Measurements from ENCODE around the gene MSL3B.

MSL3B gene

DNA sequence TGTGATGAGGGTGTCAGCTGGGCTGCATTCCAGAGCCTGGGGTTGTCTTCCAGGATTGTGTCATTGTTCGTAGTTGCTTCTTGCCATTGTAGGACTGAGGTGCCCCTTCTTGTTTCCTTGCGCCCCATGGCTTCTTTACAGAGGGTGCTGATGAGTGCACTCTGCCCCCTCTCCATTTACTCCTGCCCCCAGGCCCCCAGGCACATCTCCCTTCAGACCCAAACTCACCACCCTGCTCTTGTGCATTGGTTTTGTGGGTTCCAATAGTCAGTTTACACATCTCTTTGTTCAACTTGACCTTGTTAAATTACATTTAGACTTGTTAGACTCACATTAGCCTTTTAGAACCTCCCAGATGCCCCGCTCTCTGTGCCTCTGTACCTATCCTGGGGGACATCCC, 47.0 kb downstream of the MSL3B start:
- intact Hi-C loops (cut with micrococcal nuclease), result no loop called here
- Mint-ChIP-seq H3K36me3 (no peaks in the 10 kb centered on the region), H3K27me3 (peaks cover 3 to 9% of the 10 kb centered on the region in 2 donors), H3K9me3 (no peaks in the 10 kb centered on the region), H3K4me1 (no peaks in the 10 kb centered on the region), H3K4me3 (no peak overlapping the region), H3K27ac (no peak overlapping the region)
- Histone ChIP-seq H3K4me3 (ENCODE audit: low read length in 2 of 2) (no peak overlapping the region), H3K27me3 (ENCODE audit: insufficient read depth, low read length) (no peaks in the 10 kb centered on the region), H3K9me3 (ENCODE audit: control insufficient read depth in 1 of 2, low read length in 2 of 2) (no peaks in the 10 kb centered on the region), H3K27ac (ENCODE audit: low read depth, low read length) (no peak overlapping the region), H3K4me1 (ENCODE audit: insufficient read depth, low read length) (no peaks in the 10 kb centered on the region), H3K36me3 (ENCODE audit: insufficient read depth, low read length) (no peaks in the 10 kb centered on the region)
- CTCF ChIA-PET (ENCODE audit: partially characterized antibody), result no interaction called here
- no peak for DNase-seq
- POLR2A ChIA-PET (ENCODE audit: partially characterized antibody), result no interaction called here

DNA sequence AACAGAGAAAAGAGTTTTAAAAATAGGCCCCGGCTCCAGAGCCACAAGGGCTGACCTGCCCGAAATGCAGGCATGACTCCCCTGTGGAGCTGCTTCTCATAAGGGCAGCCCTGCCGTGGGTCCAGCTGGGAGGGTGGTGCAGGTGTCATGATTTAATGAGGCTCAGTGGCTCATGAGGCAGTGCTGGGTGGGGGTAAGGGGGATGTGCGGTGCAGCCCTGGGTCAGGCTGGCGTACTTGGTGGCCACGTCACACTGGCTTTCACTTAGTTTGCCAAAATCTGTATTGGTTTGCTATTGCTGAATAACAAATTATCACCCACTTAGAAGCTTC, 47.4 kb downstream of the MSL3B start:
- H3K9me3 Mint-ChIP-seq, result no peaks in the 10 kb centered on the region
- ChIA-PET CTCF (ENCODE audit: partially characterized antibody) (no interaction called here), POLR2A (ENCODE audit: partially characterized antibody) (no interaction called here)
- H3K36me3 Mint-ChIP-seq, result no peaks in the 10 kb centered on the region
- Histone ChIP-seq H3K9me3 (ENCODE audit: control insufficient read depth in 1 of 2, low read length in 2 of 2) (no peaks in the 10 kb centered on the region), H3K4me1 (ENCODE audit: insufficient read depth, low read length) (no peaks in the 10 kb centered on the region), H3K27ac (ENCODE audit: low read depth, low read length) (no peak overlapping the region), H3K27me3 (ENCODE audit: insufficient read depth, low read length) (no peaks in the 10 kb centered on the region), H3K4me3 (ENCODE audit: low read length in 2 of 2) (no peak overlapping the region), H3K36me3 (ENCODE audit: insufficient read depth, low read length) (no peaks in the 10 kb centered on the region)
- H3K4me3 Mint-ChIP-seq, result no peak overlapping the region
- no peaks in the 10 kb centered on the region for H3K4me1 Mint-ChIP-seq
- peaks cover 1 to 9% of the 10 kb centered on the region in 2 donors for H3K27me3 Mint-ChIP-seq
- intact Hi-C loops (cut with micrococcal nuclease), result no loop called here
- no peak overlapping the region for H3K27ac Mint-ChIP-seq
- DNase-seq, result no peak

DNA sequence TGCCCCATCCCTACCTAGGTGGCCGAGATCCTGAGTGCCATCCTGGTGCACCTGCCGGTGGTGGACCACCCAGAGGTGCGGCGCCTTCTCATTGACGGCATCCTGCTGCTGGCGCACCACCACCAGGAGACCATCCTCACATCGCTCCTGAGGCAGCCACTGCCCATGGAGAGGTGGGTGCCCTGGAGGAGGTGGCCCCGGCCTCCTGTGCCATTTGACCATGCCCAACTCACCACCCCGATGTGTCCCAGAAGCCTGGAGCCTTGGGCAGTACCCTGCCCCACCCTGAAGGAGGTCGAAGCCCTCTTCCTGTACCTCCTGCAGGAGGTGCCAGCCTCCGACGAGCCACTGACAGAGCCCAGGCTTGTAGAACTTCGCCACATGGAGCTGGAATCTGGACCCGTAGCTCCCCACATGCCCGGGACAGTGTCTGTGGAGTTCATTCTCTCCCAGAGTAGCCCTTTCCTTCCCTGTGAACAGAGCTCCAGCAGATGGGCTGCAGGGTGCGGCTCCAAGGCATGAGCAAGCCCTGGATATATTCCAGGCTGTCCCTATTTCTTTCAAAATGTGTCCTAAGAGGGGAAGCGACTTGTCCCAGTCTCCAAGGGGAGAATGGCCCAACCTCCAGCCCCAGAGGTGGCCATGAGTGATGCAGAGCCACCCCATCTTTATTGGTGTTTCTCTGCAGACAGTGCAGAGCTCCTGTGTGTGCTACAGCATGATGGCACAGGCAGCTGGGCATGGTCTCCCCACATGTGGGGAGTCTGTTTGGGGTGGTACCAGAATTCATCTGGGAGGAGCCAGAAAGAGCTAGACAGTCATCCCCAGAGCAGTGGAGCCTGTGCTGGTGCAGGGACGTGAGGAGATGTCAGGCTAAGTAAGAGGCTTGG, 48.1 kb downstream of the MSL3B start:
- ChIA-PET CTCF (ENCODE audit: partially characterized antibody) (no interaction called here), POLR2A (ENCODE audit: partially characterized antibody) (no interaction called here)
- Histone ChIP-seq H3K27me3 (ENCODE audit: insufficient read depth, low read length) (no peaks in the 10 kb centered on the region), H3K4me3 (ENCODE audit: low read length in 2 of 2) (no peak overlapping the region), H3K4me1 (ENCODE audit: insufficient read depth, low read length) (no peaks in the 10 kb centered on the region), H3K9me3 (ENCODE audit: control insufficient read depth in 1 of 2, low read length in 2 of 2) (no peaks in the 10 kb centered on the region), H3K27ac (ENCODE audit: low read depth, low read length) (no peak overlapping the region), H3K36me3 (ENCODE audit: insufficient read depth, low read length) (no peaks in the 10 kb centered on the region)
- no peak overlapping the region for H3K27ac Mint-ChIP-seq
- no peaks in the 10 kb centered on the region for H3K36me3 Mint-ChIP-seq
- intact Hi-C loops (cut with micrococcal nuclease), result no loop called here
- H3K9me3 Mint-ChIP-seq, result no peaks in the 10 kb centered on the region
- H3K4me1 Mint-ChIP-seq, result no peaks in the 10 kb centered on the region
- no peak overlapping the region for H3K4me3 Mint-ChIP-seq
- peaks cover 1 to 9% of the 10 kb centered on the region in 2 donors for H3K27me3 Mint-ChIP-seq
- no peak for DNase-seq

DNA sequence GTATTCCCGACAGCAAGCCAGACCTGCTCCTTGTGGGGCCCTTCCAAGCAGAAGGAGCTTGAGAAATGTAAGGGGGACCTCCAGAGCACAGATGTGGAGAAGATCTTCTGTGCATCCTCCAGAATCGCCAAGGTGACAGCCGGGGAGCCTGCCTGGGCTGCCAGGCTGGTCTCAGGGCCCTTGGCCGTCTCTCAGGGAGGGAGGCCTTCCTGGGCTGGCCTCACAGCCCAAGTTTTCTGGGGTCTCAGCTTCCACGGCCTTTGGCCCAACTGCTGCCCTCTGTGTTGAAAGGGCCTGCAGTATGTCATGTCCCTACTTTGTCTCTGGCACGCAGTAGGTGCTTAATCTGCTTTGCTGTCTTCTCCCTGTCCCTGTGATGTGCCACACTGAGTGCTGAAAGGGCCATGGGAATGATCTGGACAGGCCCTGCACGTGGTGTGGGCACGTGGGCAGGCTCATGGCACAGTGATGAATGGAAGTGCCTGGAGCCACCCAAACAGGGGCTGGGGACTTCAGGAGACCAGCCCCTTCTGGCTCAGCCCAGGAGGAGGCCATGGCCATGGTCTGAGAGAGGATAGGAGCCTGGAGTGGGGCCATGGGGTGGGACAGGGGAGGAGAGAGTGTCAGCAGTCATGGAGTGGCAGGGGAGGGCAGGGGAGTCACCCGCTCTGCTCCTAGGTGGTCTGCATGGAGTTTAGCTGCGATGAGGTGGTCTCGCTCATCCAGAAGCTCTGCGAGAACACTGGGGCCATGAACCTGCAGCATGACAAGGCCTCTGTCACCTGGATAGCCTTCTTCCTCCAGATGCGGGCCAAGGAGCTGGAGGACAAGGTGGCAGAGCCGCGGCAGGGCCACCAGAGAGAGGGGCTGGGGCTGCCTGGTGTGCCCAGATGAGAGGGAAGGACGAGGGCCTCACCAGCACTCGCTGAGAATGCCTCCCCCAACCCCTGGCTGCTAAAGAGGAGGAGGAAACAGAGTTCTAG, 49.3 kb downstream of the MSL3B start:
- DNase-seq, result no peak
- intact Hi-C loops (cut with micrococcal nuclease), result no loop called here
- Mint-ChIP-seq H3K4me1 (no peaks in the 10 kb centered on the region), H3K4me3 (no peak overlapping the region), H3K27ac (no peak overlapping the region), H3K9me3 (no peaks in the 10 kb centered on the region), H3K27me3 (peaks cover 1 to 11% of the 10 kb centered on the region in 2 donors), H3K36me3 (no peaks in the 10 kb centered on the region)
- POLR2A ChIA-PET (ENCODE audit: partially characterized antibody), result no interaction called here
- Histone ChIP-seq H3K9me3 (ENCODE audit: control insufficient read depth in 1 of 2, low read length in 2 of 2) (no peaks in the 10 kb centered on the region), H3K4me1 (ENCODE audit: insufficient read depth, low read length) (no peaks in the 10 kb centered on the region), H3K27ac (ENCODE audit: low read depth, low read length) (no peak overlapping the region), H3K27me3 (ENCODE audit: insufficient read depth, low read length) (no peaks in the 10 kb centered on the region), H3K4me3 (ENCODE audit: low read length in 2 of 2) (no peak overlapping the region), H3K36me3 (ENCODE audit: insufficient read depth, low read length) (no peaks in the 10 kb centered on the region)
- CTCF ChIA-PET (ENCODE audit: partially characterized antibody), result no interaction called here

DNA sequence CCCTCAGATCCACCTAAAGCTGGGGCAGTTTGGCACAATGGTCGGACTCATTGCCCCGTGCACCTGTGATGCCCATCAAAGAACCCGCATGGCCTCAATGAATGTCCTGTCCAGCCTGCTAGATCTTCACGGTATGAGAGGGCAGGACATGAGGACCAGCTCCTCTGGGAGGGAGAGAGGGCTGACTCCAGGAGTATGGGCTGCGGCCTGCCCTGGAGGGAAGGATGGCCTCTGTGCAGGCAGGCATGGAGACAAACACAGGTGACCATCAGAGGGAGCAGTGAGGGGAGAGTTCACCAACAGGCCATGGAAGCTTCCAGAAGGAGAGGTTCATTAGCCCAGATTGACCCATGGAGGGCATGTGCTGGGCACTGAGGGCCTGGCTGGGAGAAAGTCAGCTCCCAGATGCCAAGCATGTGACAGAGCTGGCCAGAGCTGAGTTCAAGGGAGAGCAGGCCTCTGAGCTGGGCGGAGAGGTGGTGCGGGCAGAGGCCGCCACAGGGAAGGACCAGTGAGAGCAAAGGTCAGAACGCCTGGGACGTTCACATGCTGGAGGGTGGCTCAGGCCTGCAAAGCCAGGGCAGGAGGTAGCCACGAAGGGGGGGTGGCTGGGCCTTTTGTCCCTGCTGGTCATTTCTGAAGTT, 50.1 kb downstream of the MSL3B start:
- ChIA-PET CTCF (ENCODE audit: partially characterized antibody) (no interaction called here), POLR2A (ENCODE audit: partially characterized antibody) (no interaction called here)
- H3K4me3 ChIP-seq (ENCODE audit: low read length in 2 of 2), result no peak overlapping the region
- H3K27ac ChIP-seq (ENCODE audit: low read depth, low read length), result no peak overlapping the region
- no peaks in the 10 kb centered on the region for H3K9me3 ChIP-seq (ENCODE audit: control insufficient read depth in 1 of 2, low read length in 2 of 2)
- Mint-ChIP-seq H3K4me3 (no peak overlapping the region), H3K9me3 (no peaks in the 10 kb centered on the region), H3K4me1 (no peaks in the 10 kb centered on the region), H3K27me3 (peaks cover 0 to 11% of the 10 kb centered on the region in 2 donors), H3K27ac (peak overlapping the region in 1 of 7 donors; percentile 57), H3K36me3 (no peaks in the 10 kb centered on the region)
- no peaks in the 10 kb centered on the region for H3K4me1 ChIP-seq (ENCODE audit: insufficient read depth, low read length)
- no peaks in the 10 kb centered on the region for H3K36me3 ChIP-seq (ENCODE audit: insufficient read depth, low read length)
- DNase-seq, result no peak
- intact Hi-C loops (cut with micrococcal nuclease), result no loop called here
- no peaks in the 10 kb centered on the region for H3K27me3 ChIP-seq (ENCODE audit: insufficient read depth, low read length)

DNA sequence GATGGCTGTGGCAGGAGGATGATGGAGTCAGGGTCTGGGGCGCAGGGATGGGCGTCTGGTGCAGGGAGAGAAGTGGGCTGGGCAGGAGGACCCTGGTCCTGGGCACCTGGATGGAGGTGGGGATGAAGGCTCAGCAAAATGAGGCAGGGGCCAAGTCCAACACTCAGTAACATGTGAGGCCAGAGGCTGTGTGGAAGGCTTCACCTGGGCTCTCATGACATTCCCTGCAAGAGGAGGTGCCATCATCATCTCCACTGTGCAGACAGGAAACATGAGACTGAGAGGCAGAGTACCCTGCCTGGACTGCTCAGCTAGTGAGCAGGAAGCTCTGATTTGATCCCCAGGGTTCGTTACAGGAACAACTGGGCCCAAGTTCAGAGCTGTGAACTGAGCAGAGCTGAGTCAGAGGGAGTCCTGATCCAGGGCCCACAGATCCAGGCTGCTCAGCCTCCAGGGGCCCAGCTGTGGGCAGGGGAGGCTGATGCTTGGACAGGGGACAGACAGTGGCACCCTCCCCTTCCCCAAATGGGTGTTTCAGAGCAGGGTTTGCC, 50.8 kb downstream of the MSL3B start:
- Mint-ChIP-seq H3K27me3 (peaks cover 0 to 11% of the 10 kb centered on the region in 2 donors), H3K4me3 (no peak overlapping the region), H3K4me1 (no peaks in the 10 kb centered on the region), H3K9me3 (no peaks in the 10 kb centered on the region), H3K36me3 (no peaks in the 10 kb centered on the region), H3K27ac (peak overlapping the region in 1 of 7 donors; percentile 74)
- ChIA-PET CTCF (ENCODE audit: partially characterized antibody) (no interaction called here), POLR2A (ENCODE audit: partially characterized antibody) (no interaction called here)
- H3K4me3 ChIP-seq (ENCODE audit: low read length in 2 of 2), result no peak overlapping the region
- no peaks in the 10 kb centered on the region for H3K9me3 ChIP-seq (ENCODE audit: control insufficient read depth in 1 of 2, low read length in 2 of 2)
- H3K36me3 ChIP-seq (ENCODE audit: insufficient read depth, low read length), result no peaks in the 10 kb centered on the region
- intact Hi-C loops (cut with micrococcal nuclease), result no loop called here
- no peaks in the 10 kb centered on the region for H3K27me3 ChIP-seq (ENCODE audit: insufficient read depth, low read length)
- DNase-seq, result no peak
- H3K4me1 ChIP-seq (ENCODE audit: insufficient read depth, low read length), result no peaks in the 10 kb centered on the region
- H3K27ac ChIP-seq (ENCODE audit: low read depth, low read length), result no peak overlapping the region

DNA sequence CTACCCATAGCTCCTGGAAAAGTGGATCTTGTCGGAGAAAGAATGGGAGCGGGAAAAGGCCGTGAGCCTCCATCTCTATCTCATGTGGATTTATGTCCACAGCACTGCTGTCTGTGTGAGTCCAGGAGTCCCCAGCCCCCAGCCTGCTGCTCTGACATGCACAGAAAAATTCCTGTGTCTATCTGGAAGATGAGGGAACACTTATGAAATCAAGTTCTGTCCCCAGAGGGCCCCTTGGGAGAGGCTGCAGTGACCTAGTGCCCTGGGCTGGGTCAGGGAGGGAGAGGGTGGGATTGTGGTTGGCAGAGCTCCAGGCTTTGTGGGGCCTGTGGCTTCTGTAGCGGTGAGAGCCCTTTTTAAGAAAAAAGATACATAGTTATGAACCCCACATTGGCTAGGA, 51.4 kb downstream of the MSL3B start:
- Mint-ChIP-seq H3K9me3 (no peaks in the 10 kb centered on the region), H3K27me3 (peaks cover 0 to 11% of the 10 kb centered on the region in 2 donors), H3K4me3 (no peak overlapping the region), H3K27ac (no peak overlapping the region), H3K4me1 (no peaks in the 10 kb centered on the region), H3K36me3 (no peaks in the 10 kb centered on the region)
- Histone ChIP-seq H3K27me3 (ENCODE audit: insufficient read depth, low read length) (no peaks in the 10 kb centered on the region), H3K27ac (ENCODE audit: low read depth, low read length) (no peak overlapping the region), H3K36me3 (ENCODE audit: insufficient read depth, low read length) (no peaks in the 10 kb centered on the region), H3K4me3 (ENCODE audit: low read length in 2 of 2) (no peak overlapping the region), H3K4me1 (ENCODE audit: insufficient read depth, low read length) (no peaks in the 10 kb centered on the region), H3K9me3 (ENCODE audit: control insufficient read depth in 1 of 2, low read length in 2 of 2) (no peaks in the 10 kb centered on the region)
- DNase-seq, result no peak
- POLR2A ChIA-PET (ENCODE audit: partially characterized antibody), result no interaction called here
- CTCF ChIA-PET (ENCODE audit: partially characterized antibody), result no interaction called here
- intact Hi-C loops (cut with micrococcal nuclease), result no loop called here
